ENCODE data around the gene NCEH1. TPM values are rescaled to one million over a fixed set of nuclear protein-coding genes. Genes with fewer than 3 reads are reported as not detected.

NCEH1 gene
- total and polyA plus RNA-seq, 2 of the 4 experiments (the other 2 are of a cell fraction): 22.3 to 23.3 TPM

DNA sequence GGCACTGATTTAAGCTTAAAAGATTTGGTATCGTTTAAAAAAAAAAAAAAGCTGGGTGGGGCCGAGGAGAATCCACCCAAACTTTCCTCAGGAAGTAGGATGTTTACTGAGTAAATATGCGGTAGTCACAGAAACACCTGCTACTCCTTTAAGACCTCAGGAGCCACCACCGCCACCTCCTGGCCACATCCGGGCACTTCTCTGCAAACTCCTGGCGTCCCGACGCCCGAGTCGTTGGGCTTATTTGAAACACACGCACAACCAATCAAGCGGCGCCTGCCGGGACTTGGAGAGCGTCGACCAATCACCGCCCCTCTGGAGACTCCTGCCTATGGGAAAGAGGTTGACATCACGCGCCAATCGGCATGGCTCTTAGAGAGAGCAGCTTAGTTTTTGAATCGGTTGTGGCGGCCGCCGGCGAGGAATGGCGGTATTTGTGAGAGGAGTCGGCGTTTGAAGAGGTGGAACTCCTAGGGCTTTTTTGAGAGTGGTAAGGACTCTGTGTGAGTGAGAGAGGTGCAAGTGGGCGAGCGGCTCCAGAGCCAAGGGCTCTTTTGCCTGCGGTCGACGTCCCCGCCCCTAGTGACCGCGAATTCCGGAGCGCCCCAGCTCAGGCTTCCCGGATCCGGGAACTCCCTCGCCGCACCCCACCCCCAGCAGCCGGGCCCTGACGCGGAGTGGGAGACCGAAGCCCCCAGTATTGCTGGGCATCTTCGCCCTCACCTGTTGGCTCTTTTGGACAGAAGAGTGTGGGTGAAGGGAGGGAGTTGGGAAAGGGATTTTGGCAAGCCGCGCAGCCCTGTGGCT lies 39.7 kb upstream of the NCEH1 start, which contains the start of gene ECT2 (continued):
- TF ChIP-seq CTCF (conservative IDR thresholded peaks at IDR 0.05; ENCODE audit: low read depth, low read length) (peak; percentile 89), USF2 (IDR thresholded peaks at IDR 0.05; ENCODE audit: low read depth, low read length) (peak; percentile 50), SMC3 (IDR thresholded peaks at IDR 0.05; ENCODE audit: low read depth, low read length) (peak; percentile 51)

Measured in IMR-90 (cell line).